K562 (cell line): ENCODE results near the gene ADCY9. TPM values are rescaled to one million over a fixed set of nuclear protein-coding genes. Genes with fewer than 3 reads are reported as not detected.

Source experiments
- ATAC-seq: fragments of 200-7000 bp; cut with Tn5 transposase; 3 replicates; pipeline ENCODE4 v1.9.1; 2020; ENCODE audit warnings: moderate library complexity
- BruUV-seq: library from RNA; stranded (reverse); fragments of 400-500 nt; replicated peaks from 2 replicates; lab custom pipeline; 2021; lab: Mats Ljungman, UMichigan
- CTCF ChIA-PET: fragments of 300-600 bp; formaldehyde crosslinking; extraction: SDS; loops from one replicate; lab custom pipeline; 2021; ENCODE audit warnings: low intra/inter-chr PET ratio; lab: Yijun Ruan, JAX
- POLR2A ChIA-PET: fragments of 300-600, 350-650 bp; sonication (Branson Sonifier 250); formaldehyde crosslinking; extraction: SDS; loops from one replicate; lab custom pipeline; 2021; ENCODE audit warnings: antibody characterized with exemption, inconsistent platforms; lab: Yijun Ruan, JAX
- DNase-seq, 4 experiments: peaks; one replicate each; pipeline versions ENCODE4 v3.0.0 to v3.0.0-alpha.2; 2011 to 2018; ENCODE audit warnings: low spot score in 3 of 4, mixed read lengths in 3 of 4; ENCODE audit errors: extremely low read depth in 1 of 4
- FAIRE-seq: peaks from 2 replicates; lab custom pipeline; 2011; peaks lifted over from hg19 to GRCh38; lab: Jason Lieb, UNC
- H2AFZ ChIP-seq: 2 replicates; pipeline ENCODE4 v1.6.0; 2011; ENCODE audit warnings: low read depth, low read length, control low read depth, inconsistent platforms
- H3K27ac ChIP-seq: fragments of 200-600 bp; 3 replicates; pipeline ENCODE4 v1.8.0; 2011; ENCODE audit warnings: low read depth, mild to moderate bottlenecking, control low read depth, inconsistent platforms, low read length, moderate library complexity, mixed read lengths; ENCODE audit errors: extremely low read depth
- H3K27me3 ChIP-seq, 2 experiments: fragments of 300-600 bp in 1 of 2; 2 replicates in 1 of 2; 3 replicates in 1 of 2; pipeline versions ENCODE4 v1.6.0 to v1.8.0; 2011; ENCODE audit warnings: inconsistent platforms in 2 of 2, low read length in 2 of 2, mild to moderate bottlenecking in 1 of 2, mixed read lengths in 1 of 2, moderate library complexity in 1 of 2; ENCODE audit not compliant: control insufficient read depth in 2 of 2, insufficient read depth in 2 of 2
- H3K36me3 ChIP-seq: fragments of 300-600 bp; 3 replicates; pipeline ENCODE4 v1.8.0; 2011; ENCODE audit warnings: mild to moderate bottlenecking, low read length, inconsistent platforms; ENCODE audit not compliant: control insufficient read depth, insufficient read depth
- H3K4me1 ChIP-seq, 2 experiments: fragments of 200-600 bp in 1 of 2; replicated peaks in 1 of 2; 2 replicates in 1 of 2; 3 replicates in 1 of 2; pipeline versions ENCODE4 v1.5.1 to v1.8.0; 2011; ENCODE audit warnings: inconsistent platforms in 2 of 2, low read length in 2 of 2, mild to moderate bottlenecking in 1 of 2, mixed read lengths in 1 of 2, moderate library complexity in 1 of 2; ENCODE audit not compliant: control insufficient read depth in 2 of 2, insufficient read depth in 2 of 2
- H3K4me2 ChIP-seq: 2 replicates; pipeline ENCODE4 v1.6.1; 2011; ENCODE audit warnings: low read length, control low read depth, inconsistent platforms, mixed read lengths; ENCODE audit not compliant: insufficient read depth
- H3K4me3 ChIP-seq: fragments of 200-600 bp; sonication (generic), shearing (Covaris generic); 2 replicates; pipeline ENCODE4 v1.5.1; 2016; ENCODE audit warnings: control low read depth, inconsistent platforms
- H3K79me2 ChIP-seq: fragments of 200-600 bp; 3 replicates; pipeline ENCODE4 v1.8.0; 2011; ENCODE audit warnings: low read length, inconsistent platforms; ENCODE audit not compliant: control insufficient read depth, insufficient read depth
- H3K9ac ChIP-seq, 2 experiments: 2 replicates each; pipeline versions ENCODE4 v1.6.0 to v1.6.1; 2011; ENCODE audit warnings: low read depth in 2 of 2, low read length in 2 of 2, control low read depth in 1 of 2, inconsistent platforms in 1 of 2, mild to moderate bottlenecking in 1 of 2, mixed read lengths in 1 of 2; ENCODE audit not compliant: insufficient read depth in 1 of 2
- H3K9me1 ChIP-seq: one replicate; pipeline ENCODE4 v1.6.0; 2011; ENCODE audit warnings: inconsistent platforms, mild to moderate bottlenecking, low read length, moderate library complexity; ENCODE audit not compliant: control insufficient read depth, insufficient read depth
- H3K9me3 ChIP-seq: replicated peaks from 2 replicates; pipeline ENCODE4 v1.5.1; 2011; ENCODE audit warnings: low read depth, low read length, inconsistent platforms; ENCODE audit not compliant: control insufficient read depth, insufficient read depth
- H4K20me1 ChIP-seq: replicated peaks from 2 replicates; pipeline ENCODE4 v1.6.1; 2011; ENCODE audit warnings: low read length, inconsistent platforms, mixed read lengths; ENCODE audit not compliant: control insufficient read depth, insufficient read depth
- ASH1L ChIP-seq: fragments of 450-650 bp; IDR thresholded peaks from 2 replicates; pipeline ENCODE4 v1.6.1; 2018; ENCODE audit warnings: borderline replicate concordance, mild to moderate bottlenecking, low read depth; ENCODE audit not compliant: partially characterized antibody
- BRCA1 ChIP-seq, 2 experiments: fragments of 450-650 bp in 1 of 2; sonication (generic) in 1 of 2; formaldehyde crosslinking in 1 of 2; IDR thresholded peaks; 2 replicates each; pipeline versions ENCODE4 v1.5.0 to v1.6.1; 2017 to 2020; ENCODE audit warnings: mild to moderate bottlenecking in 1 of 2, missing genetic modification reagents in 1 of 2
- CHD4 ChIP-seq: fragments of 200-600 bp; sonication (generic); IDR thresholded peaks from 3 replicates; pipeline ENCODE4 v1.6.1; 2012; ENCODE audit warnings: low read depth, mild to moderate bottlenecking, mixed read lengths, low read length, inconsistent platforms; ENCODE audit not compliant: insufficient read depth, insufficient replicate concordance, poor library complexity, severe bottlenecking
- MBD2 ChIP-seq: sonication (generic); IDR thresholded peaks from 2 replicates; pipeline ENCODE4 v1.6.1; 2016; ENCODE audit warnings: low read depth, borderline replicate concordance
- MCM2 ChIP-seq: fragments of 450-650 bp; IDR thresholded peaks from 2 replicates; pipeline ENCODE4 v1.6.1; 2017; ENCODE audit warnings: low read depth, mild to moderate bottlenecking
- NR1H2 ChIP-seq: sonication (generic); formaldehyde crosslinking; IDR thresholded peaks from 2 replicates; pipeline ENCODE4 v1.4.0; 2020; ENCODE audit warnings: mild to moderate bottlenecking, missing genetic modification reagents
- SIN3B ChIP-seq: fragments of 450-650 bp; IDR thresholded peaks from 2 replicates; pipeline ENCODE4 v1.6.1; 2017; ENCODE audit warnings: low read depth, mild to moderate bottlenecking, moderate library complexity
- SMAD4 ChIP-seq: fragments of 250-450 bp; sonication (Bioruptor Pico); conservative IDR thresholded peaks from 2 replicates; pipeline ENCODE4 v1.8.0; 2021; ENCODE audit warnings: inconsistent platforms, mild to moderate bottlenecking, moderate library complexity
- TAF1 ChIP-seq: IDR thresholded peaks from 2 replicates; pipeline ENCODE4 v1.6.1; 2011; ENCODE audit warnings: mild to moderate bottlenecking, low read length, moderate library complexity; ENCODE audit not compliant: insufficient read depth, control insufficient read depth, severe bottlenecking; ENCODE audit errors: extremely low read depth
- TCF7L2 ChIP-seq: fragments of 150-350 bp; IDR thresholded peaks from 2 replicates; pipeline ENCODE4 v1.6.1; 2016; ENCODE audit warnings: low read depth, mild to moderate bottlenecking, low read length, moderate library complexity
- TGIF2 ChIP-seq: sonication (generic); formaldehyde crosslinking; IDR thresholded peaks from 2 replicates; pipeline ENCODE4 v1.8.1; 2022; ENCODE audit warnings: mild to moderate bottlenecking, missing genetic modification reagents, moderate library complexity
- ZC3H4 ChIP-seq: sonication (generic); formaldehyde crosslinking; IDR thresholded peaks from 2 replicates; pipeline ENCODE4 v1.9.0; 2021; ENCODE audit warnings: missing genetic modification reagents, borderline replicate concordance
- ZNF134 ChIP-seq: fragments of 250-450 bp; sonication (Bioruptor Pico); conservative IDR thresholded peaks from 2 replicates; pipeline ENCODE4 v1.4.0; 2020
- WGBS: fragments of 100-300 bp; shearing (Covaris generic); methylation state at CpG from one replicate; pipeline ENCODE4 v1.1.6; 2016; ENCODE audit warnings: low coverage, mixed read lengths; ENCODE audit not compliant: insufficient coverage; ENCODE audit errors: missing lambda C conversion rate; 5-methylcytosine and 5-hydroxymethylcytosine counted together
- in situ Hi-C: fragments of 300-500 bp; cut with MboI; formaldehyde crosslinking; loops from 4 replicates; pipeline ENCODE4 v1.15.0; 2018; ENCODE audit warnings: inconsistent platforms, mixed read lengths
- intact Hi-C: fragments of 100-400 bp; cut with micrococcal nuclease; formaldehyde crosslinking; loops from 2 replicates; pipeline ENCODE4 v1.14.2; 2022
- polyA plus RNA-seq, 8 experiments: library from polyadenylated mRNA; depleted of rRNA in 4 of 8; stranded (reverse) in 5 of 8; unstranded in 3 of 8; fragments of >200 nt; fragmentation: Nextera tagmentation in 2 of 8; fragmentation: Illumina TruSeq in 1 of 8; extraction: Ambion mirVana in 2 of 8; extraction: Trizol in 1 of 8; gene quantifications; 2 replicates each; pipeline versions ENCODE4 v1.2.1 to v1.2.3, GENCODE V29; 2011 to 2014; ENCODE audit warnings: inconsistent platforms in 1 of 8, missing spikeins in 1 of 8
- total RNA-seq, 7 experiments: library from RNA; depleted of rRNA in 6 of 7; stranded (reverse); fragments of >200 nt in 6 of 7; fragmentation: Illumina TruSeq in 2 of 7; extraction: Trizol in 2 of 7; gene quantifications; 2 replicates each; pipeline versions ENCODE4 v1.2.1 to v1.2.3, GENCODE V29; 2011 to 2021; ENCODE audit warnings: low replicate concordance in 1 of 7
- TF ChIP-seq, protein P1 (sequence below): fragments of 200-800 bp; sonication (Bioruptor generic); IDR thresholded peaks from 2 replicates; pipeline ENCODE4 v1.6.1; 2017; ENCODE audit warnings: missing genetic modification characterization, missing compliant biosample characterization
- TF ChIP-seq, protein P2 (sequence below): fragments of 450-650 bp; formaldehyde crosslinking; IDR thresholded peaks from 2 replicates; pipeline ENCODE4 v1.4.0; 2020; ENCODE audit warnings: mild to moderate bottlenecking, moderate library complexity
- TF ChIP-seq, protein P3 (sequence below): fragments of 250-450 bp; sonication (Bioruptor Pico); IDR thresholded peaks from 2 replicates; pipeline ENCODE4 v1.4.0; 2020; ENCODE audit warnings: borderline replicate concordance

ADCY9 gene
- total and polyA plus RNA-seq, 9 of the 15 experiments (the other 6 are each of a cell fraction or from before 2014, with no cell fraction given) = 0.03 to 0.29 (median 0.17) TPM

DNA sequence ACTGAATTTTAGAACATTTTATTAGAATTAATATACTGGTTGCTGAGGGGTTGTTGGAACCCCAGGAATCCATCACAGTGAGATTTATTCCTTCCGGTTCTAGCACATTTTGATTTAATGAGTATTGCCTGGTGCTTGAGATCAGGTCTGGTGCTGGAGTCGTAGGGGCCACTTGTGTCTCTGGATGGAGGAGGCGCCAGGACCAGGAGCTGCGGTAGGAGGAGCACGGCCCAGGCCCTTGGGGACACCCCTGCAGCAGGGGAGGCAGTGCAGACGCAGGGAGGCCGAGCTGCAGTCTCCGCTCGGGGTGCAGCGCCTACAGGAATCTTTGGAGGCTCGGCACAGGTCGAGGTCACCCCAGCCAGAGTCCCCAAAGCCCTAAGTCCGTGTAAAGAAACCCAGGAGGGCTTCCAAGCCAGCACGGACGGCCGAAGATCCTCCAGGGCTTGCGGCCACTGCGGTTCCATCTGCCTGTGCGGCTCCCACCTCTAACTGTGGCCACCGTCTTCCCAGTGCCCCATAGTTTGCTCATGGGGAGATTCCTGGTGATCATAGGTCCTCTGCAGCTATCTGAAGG, 169.6 kb downstream of the ADCY9 start:
- BruUV-seq = no TSS peak
- no peak for DNase-seq
- Histone ChIP-seq H3K4me2 (no peak overlapping the region), H3K9ac (no peak overlapping the region), H4K20me1 (0 out of 2 replicates have a peak, but pooled peaks cover 5% of the 10 kb centered on the region), H3K36me3 (no peaks in the 10 kb centered on the region), H3K27ac (no peak overlapping the region), H3K4me1 (no peaks in the 10 kb centered on the region; a peak in 1 of 5 replicates), H3K27me3 (peaks cover 32 to 55% of the 10 kb centered on the region in 2 experiments), H3K9me3 (no peaks in the 10 kb centered on the region), H3K4me3 (no peak overlapping the region), H3K79me2 (no peaks in the 10 kb centered on the region), H2AFZ (no peak overlapping the region), H3K9me1 (no peaks in the 10 kb centered on the region)
- 3% methylated on average over 17 of the region's 20 CpGs for WGBS
- CTCF ChIA-PET = no interaction called here
- FAIRE-seq = no peak
- POLR2A ChIA-PET = no interaction called here
- intact Hi-C loops (no loop called here), in situ Hi-C loops (no loop called here)
- no peak for ATAC-seq
- no peak for TF ChIP-seq SIN3B
- TF ChIP-seq TCF7L2 = no peak
- no peak for TF ChIP-seq SMAD4 (CRISPR knock-in tag)
- no peak for TF ChIP-seq ZNF134
- TF ChIP-seq MBD2 = no peak
- TF ChIP-seq, protein P1, sequence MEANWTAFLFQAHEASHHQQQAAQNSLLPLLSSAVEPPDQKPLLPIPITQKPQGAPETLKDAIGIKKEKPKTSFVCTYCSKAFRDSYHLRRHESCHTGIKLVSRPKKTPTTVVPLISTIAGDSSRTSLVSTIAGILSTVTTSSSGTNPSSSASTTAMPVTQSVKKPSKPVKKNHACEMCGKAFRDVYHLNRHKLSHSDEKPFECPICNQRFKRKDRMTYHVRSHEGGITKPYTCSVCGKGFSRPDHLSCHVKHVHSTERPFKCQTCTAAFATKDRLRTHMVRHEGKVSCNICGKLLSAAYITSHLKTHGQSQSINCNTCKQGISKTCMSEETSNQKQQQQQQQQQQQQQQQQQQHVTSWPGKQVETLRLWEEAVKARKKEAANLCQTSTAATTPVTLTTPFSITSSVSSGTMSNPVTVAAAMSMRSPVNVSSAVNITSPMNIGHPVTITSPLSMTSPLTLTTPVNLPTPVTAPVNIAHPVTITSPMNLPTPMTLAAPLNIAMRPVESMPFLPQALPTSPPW (CRISPR knock-in tag) = no peak
- TF ChIP-seq, protein P2, sequence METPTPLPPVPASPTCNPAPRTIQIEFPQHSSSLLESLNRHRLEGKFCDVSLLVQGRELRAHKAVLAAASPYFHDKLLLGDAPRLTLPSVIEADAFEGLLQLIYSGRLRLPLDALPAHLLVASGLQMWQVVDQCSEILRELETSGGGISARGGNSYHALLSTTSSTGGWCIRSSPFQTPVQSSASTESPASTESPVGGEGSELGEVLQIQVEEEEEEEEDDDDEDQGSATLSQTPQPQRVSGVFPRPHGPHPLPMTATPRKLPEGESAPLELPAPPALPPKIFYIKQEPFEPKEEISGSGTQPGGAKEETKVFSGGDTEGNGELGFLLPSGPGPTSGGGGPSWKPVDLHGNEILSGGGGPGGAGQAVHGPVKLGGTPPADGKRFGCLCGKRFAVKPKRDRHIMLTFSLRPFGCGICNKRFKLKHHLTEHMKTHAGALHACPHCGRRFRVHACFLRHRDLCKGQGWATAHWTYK (CRISPR knock-in tag) = no peak
- TF ChIP-seq ASH1L = no peak
- no peak for TF ChIP-seq TAF1
- no peak for TF ChIP-seq TGIF2
- no peak for TF ChIP-seq BRCA1 (IDR thresholded peaks at IDR 0.05)
- TF ChIP-seq BRCA1 (CRISPR knock-in tag; IDR thresholded peaks at IDR 0.05) = no peak
- no peak for TF ChIP-seq CHD4
- no peak for TF ChIP-seq ZC3H4
- TF ChIP-seq, protein P3, sequence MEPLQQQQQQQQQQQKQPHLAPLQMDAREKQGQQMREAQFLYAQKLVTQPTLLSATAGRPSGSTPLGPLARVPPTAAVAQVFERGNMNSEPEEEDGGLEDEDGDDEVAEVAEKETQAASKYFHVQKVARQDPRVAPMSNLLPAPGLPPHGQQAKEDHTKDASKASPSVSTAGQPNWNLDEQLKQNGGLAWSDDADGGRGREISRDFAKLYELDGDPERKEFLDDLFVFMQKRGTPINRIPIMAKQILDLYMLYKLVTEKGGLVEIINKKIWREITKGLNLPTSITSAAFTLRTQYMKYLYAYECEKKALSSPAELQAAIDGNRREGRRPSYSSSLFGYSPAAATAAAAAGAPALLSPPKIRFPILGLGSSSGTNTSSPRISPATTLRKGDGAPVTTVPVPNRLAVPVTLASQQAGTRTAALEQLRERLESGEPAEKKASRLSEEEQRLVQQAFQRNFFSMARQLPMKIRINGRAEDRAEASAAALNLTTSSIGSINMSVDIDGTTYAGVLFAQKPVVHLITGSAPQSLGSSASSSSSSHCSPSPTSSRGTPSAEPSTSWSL (CRISPR knock-in tag) = no peak
- no peak for TF ChIP-seq NR1H2 (CRISPR knock-in tag)
- TF ChIP-seq MCM2 = no peak
